IMR-90 (cell line): Measurements from ENCODE around the gene ST6GALNAC4. TPM values are rescaled to one million over a fixed set of nuclear protein-coding genes. Genes with fewer than 3 reads are reported as not detected.

ENCODE experiments used
- ATAC-seq: fragments of 200-7000 bp; cut with Tn5 transposase; 2 replicates; pipeline ENCODE4 v1.9.1; 2020; ENCODE audit warnings: low read depth, mild to moderate bottlenecking, moderate library complexity
- BruUV-seq: library from RNA; stranded (reverse); fragments of 400-500 nt; replicated peaks from 2 replicates; lab custom pipeline; 2021; lab: Mats Ljungman, UMichigan
- CTCF ChIA-PET: fragments of 300-600 bp; formaldehyde crosslinking; extraction: SDS; loops from one replicate; lab custom pipeline; 2021; ENCODE audit warnings: antibody characterized with exemption; lab: Yijun Ruan, JAX
- POLR2A ChIA-PET: fragments of 300-600 bp; sonication (Branson Sonifier 250); formaldehyde crosslinking; loops from one replicate; lab custom pipeline; 2022; ENCODE audit warnings: antibody characterized with exemption; ENCODE audit not compliant: unreplicated experiment; lab: Charles Lee
- DNase-seq: peaks from one replicate; pipeline ENCODE4 v3.0.0; 2013
- H2AFZ ChIP-seq: replicated peaks from 2 replicates; pipeline ENCODE3; 2013; ENCODE audit warnings: low read length, mild to moderate bottlenecking; ENCODE audit not compliant: poor library complexity
- H2AK5ac ChIP-seq: 2 replicates; pipeline ENCODE4 v1.6.1; 2013; ENCODE audit warnings: low read depth, low read length, inconsistent platforms
- H2AK9ac ChIP-seq: replicated peaks from 2 replicates; pipeline ENCODE3; 2013; ENCODE audit warnings: mild to moderate bottlenecking, low read depth, low read length, moderate library complexity; ENCODE audit not compliant: poor library complexity
- H2BK120ac ChIP-seq: 2 replicates; pipeline ENCODE4 v1.6.1; 2013; ENCODE audit warnings: low read depth, low read length, inconsistent platforms
- H2BK15ac ChIP-seq: 3 replicates; pipeline ENCODE4 v1.6.1; 2013; ENCODE audit warnings: low read depth, low read length, inconsistent platforms
- H2BK20ac ChIP-seq: 2 replicates; pipeline ENCODE4 v1.6.1; 2013; ENCODE audit warnings: low read depth, mild to moderate bottlenecking, inconsistent platforms, low read length, moderate library complexity
- H2BK5ac ChIP-seq: 2 replicates; pipeline ENCODE4 v1.6.1; 2013; ENCODE audit warnings: mild to moderate bottlenecking, low read depth, low read length, inconsistent platforms; ENCODE audit not compliant: poor library complexity, severe bottlenecking
- H3K14ac ChIP-seq: replicated peaks from 2 replicates; pipeline ENCODE4 v1.6.1; 2013; ENCODE audit warnings: low read depth, low read length, inconsistent platforms
- H3K18ac ChIP-seq: 2 replicates; pipeline ENCODE4 v1.6.1; 2013; ENCODE audit warnings: low read depth, low read length, control low read depth
- H3K23ac ChIP-seq: 2 replicates; pipeline ENCODE4 v1.6.1; 2013; ENCODE audit warnings: low read depth, low read length, inconsistent platforms
- H3K27ac ChIP-seq: 2 replicates; pipeline ENCODE4 v1.5.1; 2013; ENCODE audit warnings: mild to moderate bottlenecking, control low read depth, low read length; ENCODE audit not compliant: insufficient read depth
- H3K27me3 ChIP-seq: 2 replicates; pipeline ENCODE4 v1.6.1; 2013; ENCODE audit warnings: low read length; ENCODE audit not compliant: control insufficient read depth, insufficient read depth
- H3K36me3 ChIP-seq: 2 replicates; pipeline ENCODE4 v1.6.1; 2013; ENCODE audit warnings: low read length, mixed read lengths; ENCODE audit not compliant: control insufficient read depth, insufficient read depth
- H3K4ac ChIP-seq: 2 replicates; pipeline ENCODE4 v1.6.1; 2013; ENCODE audit warnings: low read depth, low read length, inconsistent platforms
- H3K4me1 ChIP-seq: 2 replicates; pipeline ENCODE4 v1.6.1; 2013; ENCODE audit warnings: low read length, mixed read lengths; ENCODE audit not compliant: control insufficient read depth, insufficient read depth
- H3K4me2 ChIP-seq: 2 replicates; pipeline ENCODE4 v1.6.1; 2013; ENCODE audit warnings: low read depth, mild to moderate bottlenecking, control low read depth, low read length, moderate library complexity
- H3K4me3 ChIP-seq: 2 replicates; pipeline ENCODE4 v1.5.1; 2013; ENCODE audit warnings: low read depth, mild to moderate bottlenecking, control low read depth, low read length, moderate library complexity; ENCODE audit not compliant: insufficient read depth
- H3K56ac ChIP-seq: 2 replicates; pipeline ENCODE4 v1.6.1; 2013; ENCODE audit warnings: low read length, inconsistent platforms; ENCODE audit not compliant: insufficient read depth; ENCODE audit errors: extremely low read depth
- H3K79me1 ChIP-seq, 2 experiments: 2 replicates each; pipeline ENCODE4 v1.6.1; 2013; ENCODE audit warnings: low read length in 2 of 2, inconsistent platforms in 1 of 2, low read depth in 1 of 2
- H3K9ac ChIP-seq: 2 replicates; pipeline ENCODE4 v1.6.1; 2013; ENCODE audit warnings: low read depth, low read length, control low read depth
- H3K9me1 ChIP-seq: 2 replicates; pipeline ENCODE4 v1.6.1; 2013; ENCODE audit warnings: low read length, inconsistent platforms; ENCODE audit not compliant: insufficient read depth
- H3K9me3 ChIP-seq: 2 replicates; pipeline ENCODE4 v1.6.1; 2013; ENCODE audit warnings: low read length; ENCODE audit not compliant: control insufficient read depth, insufficient read depth
- H4K20me1 ChIP-seq: 2 replicates; pipeline ENCODE4 v1.6.1; 2013; ENCODE audit warnings: low read length, inconsistent platforms; ENCODE audit not compliant: insufficient read depth
- H4K5ac ChIP-seq: 2 replicates; pipeline ENCODE4 v1.6.1; 2013; ENCODE audit warnings: mild to moderate bottlenecking, low read depth, low read length, control low read depth
- H4K8ac ChIP-seq, 2 experiments: 2 replicates each; pipeline ENCODE4 v1.6.1; 2013; ENCODE audit warnings: low read depth in 2 of 2, low read length in 2 of 2, control low read depth in 1 of 2, inconsistent platforms in 1 of 2
- H4K91ac ChIP-seq: 2 replicates; pipeline ENCODE4 v1.6.1; 2013; ENCODE audit warnings: low read depth, low read length, inconsistent platforms; ENCODE audit not compliant: insufficient read depth
- CEBPB ChIP-seq: IDR thresholded peaks from 2 replicates; pipeline ENCODE4 v1.6.1; 2012; ENCODE audit warnings: low read depth, low read length, improper control_type of control experiment
- ELK1 ChIP-seq: fragments of 150-350 bp; IDR thresholded peaks from 2 replicates; pipeline ENCODE4 v1.6.1; 2016; ENCODE audit warnings: low read depth, mild to moderate bottlenecking, low read length, moderate library complexity, borderline replicate concordance
- FOS ChIP-seq: fragments of 150-350 bp; IDR thresholded peaks from 2 replicates; pipeline ENCODE4 v1.6.1; 2016; ENCODE audit warnings: low read depth, low read length
- MAZ ChIP-seq: IDR thresholded peaks from 2 replicates; pipeline ENCODE4 v1.6.1; 2012; ENCODE audit warnings: low read depth, mild to moderate bottlenecking, low read length, improper control_type of control experiment, moderate library complexity, borderline replicate concordance
- MXI1 ChIP-seq: IDR thresholded peaks from 2 replicates; pipeline ENCODE4 v1.6.1; 2012; ENCODE audit warnings: low read depth, mild to moderate bottlenecking, low read length, moderate library complexity, borderline replicate concordance
- NFE2L2 ChIP-seq: fragments of 150-350 bp; IDR thresholded peaks from 2 replicates; pipeline ENCODE4 v1.6.1; 2016; ENCODE audit warnings: low read depth, mild to moderate bottlenecking, low read length
- POLR2A ChIP-seq: IDR thresholded peaks from 2 replicates; pipeline ENCODE4 v1.6.1; 2012; ENCODE audit warnings: mild to moderate bottlenecking, low read depth, low read length
- RAD21 ChIP-seq: IDR thresholded peaks from 2 replicates; pipeline ENCODE4 v1.6.1; 2012; ENCODE audit warnings: low read length, improper control_type of control experiment
- RCOR1 ChIP-seq: IDR thresholded peaks from 2 replicates; pipeline ENCODE4 v1.6.1; 2012; ENCODE audit warnings: mild to moderate bottlenecking, low read length, improper control_type of control experiment; ENCODE audit not compliant: insufficient replicate concordance
- RFX5 ChIP-seq: IDR thresholded peaks from 2 replicates; pipeline ENCODE4 v1.8.0; 2012; ENCODE audit warnings: low read depth, mild to moderate bottlenecking, low read length, moderate library complexity
- SMC3 ChIP-seq: fragments of 150-350 bp; IDR thresholded peaks from 2 replicates; pipeline ENCODE4 v1.6.1; 2016; ENCODE audit warnings: low read depth, mild to moderate bottlenecking, antibody characterized with exemption, low read length, moderate library complexity
- USF2 ChIP-seq: fragments of 150-350 bp; IDR thresholded peaks from 2 replicates; pipeline ENCODE4 v1.6.1; 2017; ENCODE audit warnings: mild to moderate bottlenecking, antibody characterized with exemption, low read length, low read depth
- WGBS, 2 experiments: methylation state at CpG; one replicate each; pipeline versions ENCODE4 v1.1.5 to v1.1.7; 2013; ENCODE audit warnings: missing lambda C conversion rate in 2 of 2; ENCODE audit not compliant: insufficient read length in 1 of 2; ENCODE audit errors: extremely low coverage in 2 of 2; 5-methylcytosine and 5-hydroxymethylcytosine counted together
- dilution Hi-C: fragments of 300-500 bp; cut with HindIII; formaldehyde crosslinking; loops from one replicate; pipeline ENCODE4 v1.14.3; 2018; ENCODE audit warnings: low sequenced_read_pairs; ENCODE audit not compliant: unreplicated experiment
- in situ Hi-C: fragments of 300-500 bp; cut with MboI; formaldehyde crosslinking; loops from 3 replicates; pipeline ENCODE4 v1.14.3; 2019; ENCODE audit warnings: low sequenced_read_pairs, inconsistent platforms, mixed read lengths
- intact Hi-C: fragments of 100-400 bp; cut with micrococcal nuclease; formaldehyde crosslinking; loops from 2 replicates; pipeline ENCODE4 v1.10.0; 2022
- polyA plus RNA-seq, 3 experiments: library from polyadenylated mRNA; depleted of rRNA; stranded (reverse); fragments of >200 nt; gene quantifications; 2 replicates each; pipeline ENCODE4 v1.2.3, GENCODE V29; 2012; ENCODE audit warnings: low replicate concordance in 1 of 3
- total RNA-seq: library from RNA; depleted of rRNA; stranded (reverse); fragments of >200 nt; gene quantifications from 2 replicates; pipeline ENCODE4 v1.2.3, GENCODE V29; 2012

The ST6GALNAC4 gene
- total and polyA plus RNA-seq, 2 of the 4 experiments (the other 2 are of a cell fraction), result 12.5 to 32.9 TPM

GRCh38 chr9:127963041-127963358, 46.2 kb upstream of the ST6GALNAC4 start:
- in situ Hi-C loops, result no loop called here
- DNase-seq (no peak), ATAC-seq (no peak)
- Histone ChIP-seq H2BK20ac (no peak overlapping the region), H3K56ac (no peak overlapping the region), H3K36me3 (no peaks in the 10 kb centered on the region), H4K20me1 (no peaks in the 10 kb centered on the region), H3K14ac (peak overlapping the region; percentile 48; the same call in 1 of the 2 replicates), H3K23ac (no peak overlapping the region), H3K27me3 (no peaks in the 10 kb centered on the region), H3K27ac (no peak overlapping the region), H3K9ac (no peak overlapping the region), H2BK15ac (no peak overlapping the region), H3K4me3 (no peak overlapping the region), H3K9me1 (peaks cover 21% of the 10 kb centered on the region), H3K4ac (peak overlapping the region; percentile 67; the same call in 1 of the 2 replicates), H4K8ac (0 out of 4 replicates have a peak overlapping the region, but pooled peaks of 1 of the 2 experiments have one; percentile 9), H3K79me1 (peaks cover 48 to 82% of the 10 kb centered on the region in 2 experiments), H3K4me2 (no peak overlapping the region), H3K4me1 (peaks cover 44% of the 10 kb centered on the region), H2BK120ac (no peak overlapping the region; the same call in 1 of the 2 replicates), H4K91ac (0 out of 2 replicates have a peak overlapping the region, but pooled peaks have one; percentile 11), H2AK5ac (peak overlapping the region; percentile 65; the same call in 1 of the 2 replicates), H4K5ac (no peak overlapping the region), H3K18ac (no peak overlapping the region), H2AFZ (no peak overlapping the region), H2AK9ac (no peak overlapping the region), H2BK5ac (no peak overlapping the region), H3K9me3 (no peaks in the 10 kb centered on the region; the same call in 1 of the 2 replicates)
- intact Hi-C loops, result no loop called here
- POLR2A ChIA-PET, result no interaction called here
- no peak for TF ChIP-seq RAD21
- TF ChIP-seq ELK1, result no peak
- TF ChIP-seq NFE2L2, result no peak
- TF ChIP-seq USF2, result no peak
- TF ChIP-seq MAZ, result no peak
- no peak for TF ChIP-seq CEBPB
- no peak for TF ChIP-seq FOS
- TF ChIP-seq POLR2A, result no peak
- no peak for TF ChIP-seq SMC3
- TF ChIP-seq MXI1, result no peak
- TF ChIP-seq RCOR1, result no peak
- no peak for TF ChIP-seq RFX5
- dilution Hi-C loops, result no loop called here
- no CpG with 5 or more reads among the region's 3 CpGs for WGBS, 2 experiments
- CTCF ChIA-PET, result interaction anchor here (0.5 to 1.4 kb wide), 2 partner anchors 72 to 195 kb away, joined by 3 to 4 read pairs; no protein-coding TSS in a partner anchor
- BruUV-seq, result no TSS peak
